NCI-H345 treated with DMSO at 0.1 percent for 48 hours (cell line): ENCODE data around the gene DMD.

Source experiments
- DNase-seq: peaks from one replicate; lab custom pipeline; 2025; ENCODE audit not compliant: unreplicated experiment; lab: John Stamatoyannopoulos, UW

DMD gene

GRCh38 chrX:31323658-31324057 is 1887.7 kb downstream of the DMD start:
- DNase-seq: no peak

- DNase-seq: no peak
Measured at GRCh38 chrX:31320740-31321139, 1890.6 kb downstream of the DMD start.

GRCh38 chrX:31319586-31319985 is 1891.8 kb downstream of the DMD start:
- no peak for DNase-seq

- no peak for DNase-seq
Measured at GRCh38 chrX:31318866-31319265, 1892.5 kb downstream of the DMD start.

DNA sequence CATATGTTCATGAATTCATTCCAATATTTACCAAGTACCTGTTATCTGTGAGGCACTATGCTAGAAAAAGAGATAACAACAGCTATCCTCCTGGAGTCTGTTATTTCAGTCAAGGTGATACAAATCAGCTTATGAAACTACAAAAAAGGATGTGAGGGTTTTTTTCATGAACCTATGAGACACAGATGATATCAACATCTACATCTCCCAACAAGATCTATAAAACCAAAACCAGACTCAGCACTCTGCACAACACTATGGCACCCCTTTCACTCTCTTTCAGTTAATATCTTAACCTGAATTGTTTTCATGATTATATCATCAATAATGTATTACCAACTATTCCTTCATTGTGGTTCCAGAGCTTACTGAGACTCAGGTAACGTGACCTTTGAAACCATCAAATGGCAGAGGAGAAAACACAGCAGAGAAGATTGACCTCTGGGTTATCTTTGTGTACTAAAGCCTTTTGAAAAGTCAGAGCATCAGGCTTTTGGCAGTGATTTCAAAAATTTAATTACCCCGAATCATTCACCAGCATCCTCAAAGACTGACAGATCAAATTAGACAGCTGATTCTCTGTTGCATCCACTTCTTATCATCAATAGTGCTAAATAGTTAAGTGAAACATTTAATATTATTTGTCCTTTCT is 1894.9 kb downstream of the DMD start:
- no peak for DNase-seq

DNA sequence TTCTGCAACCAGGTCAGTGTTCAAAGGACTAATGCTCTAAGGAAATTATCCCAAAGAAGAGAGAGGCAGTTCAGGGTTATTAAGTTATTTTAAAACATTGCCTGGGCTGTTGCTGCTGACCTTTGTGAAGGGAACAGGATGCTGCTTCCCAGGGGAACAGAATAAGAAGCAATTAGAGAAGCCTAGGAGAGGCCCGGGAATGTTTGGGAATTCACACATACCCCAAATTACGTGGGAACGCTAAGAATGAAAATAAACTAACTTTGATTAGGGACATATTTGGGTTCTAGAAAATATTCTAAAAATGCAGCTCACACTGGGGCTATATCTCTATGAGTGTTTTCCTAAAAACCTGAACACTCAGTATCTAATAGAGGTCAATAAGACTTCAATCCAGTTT is 1896.4 kb downstream of the DMD start:
- no peak for DNase-seq

GRCh38 chrX:31307952-31308351 is 1903.4 kb downstream of the DMD start:
- DNase-seq: no peak

DNA sequence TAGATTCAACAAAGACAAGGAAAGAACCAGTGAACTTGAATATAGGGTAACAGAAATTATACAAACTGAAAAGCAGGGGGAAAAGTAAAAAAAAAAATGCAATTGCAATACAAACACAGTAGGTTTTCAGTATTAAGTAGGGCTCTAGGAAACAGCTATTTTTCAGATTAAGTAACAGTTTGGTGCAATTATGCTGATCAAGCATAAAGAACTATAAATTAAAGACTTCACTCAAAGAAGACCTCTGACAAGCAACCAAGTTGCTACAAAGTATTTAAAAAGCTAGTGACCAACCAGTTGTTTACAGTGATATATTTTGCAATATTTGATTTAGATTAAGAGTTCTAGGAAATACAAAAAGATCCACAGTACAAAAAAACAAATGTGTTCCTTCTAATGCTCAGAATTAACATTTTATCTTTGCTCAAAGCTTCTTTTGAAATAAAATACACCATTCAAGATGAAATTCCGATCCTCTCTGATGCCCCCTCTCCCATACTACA is 1908.7 kb downstream of the DMD start:
- no peak for DNase-seq

DNA sequence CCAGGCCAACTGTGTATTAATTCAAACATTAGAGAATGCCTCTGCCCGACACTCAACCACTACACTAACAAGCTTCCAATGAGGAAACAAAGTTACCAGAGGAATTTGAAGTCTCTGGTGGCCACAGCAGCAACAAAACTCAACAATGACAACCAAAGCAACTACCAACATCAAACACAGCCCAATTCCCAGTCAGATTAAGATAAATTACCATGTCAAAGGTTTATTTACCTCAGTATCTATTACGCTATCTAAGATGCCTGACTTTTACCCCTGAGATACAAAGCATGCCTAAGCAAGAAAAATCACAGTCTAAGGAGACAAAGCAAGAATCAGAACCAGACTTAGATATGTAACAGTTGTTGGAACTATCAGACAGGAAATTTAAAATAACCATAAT is 1909.4 kb downstream of the DMD start:
- no peak for DNase-seq

GRCh38 chrX:31301203-31301602 is 1910.1 kb downstream of the DMD start:
- DNase-seq: no peak

- DNase-seq: no peak
Measured at GRCh38 chrX:31298916-31299315, 1912.4 kb downstream of the DMD start.

DNA sequence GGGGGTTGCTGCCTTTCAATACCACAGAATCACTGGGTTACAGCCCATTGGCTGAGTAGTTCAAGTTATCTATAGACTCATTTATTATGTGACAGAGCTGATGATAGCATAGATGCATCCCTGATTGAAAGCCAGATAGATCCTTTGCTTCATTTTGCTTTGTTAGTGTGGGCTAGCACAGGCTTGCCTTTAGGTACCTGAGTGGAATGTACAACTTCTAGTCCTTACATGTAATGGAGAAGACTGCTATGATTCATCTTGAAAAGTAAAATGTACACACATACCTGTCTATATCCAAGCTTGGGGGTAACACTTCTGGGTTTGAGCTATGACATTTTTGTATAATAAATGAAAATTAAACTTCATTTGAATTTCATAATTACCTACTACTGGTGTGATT is 1913.5 kb downstream of the DMD start:
- DNase-seq: no peak

- DNase-seq: no peak
Measured at GRCh38 chrX:31294475-31294874, 1916.9 kb downstream of the DMD start.

DNA sequence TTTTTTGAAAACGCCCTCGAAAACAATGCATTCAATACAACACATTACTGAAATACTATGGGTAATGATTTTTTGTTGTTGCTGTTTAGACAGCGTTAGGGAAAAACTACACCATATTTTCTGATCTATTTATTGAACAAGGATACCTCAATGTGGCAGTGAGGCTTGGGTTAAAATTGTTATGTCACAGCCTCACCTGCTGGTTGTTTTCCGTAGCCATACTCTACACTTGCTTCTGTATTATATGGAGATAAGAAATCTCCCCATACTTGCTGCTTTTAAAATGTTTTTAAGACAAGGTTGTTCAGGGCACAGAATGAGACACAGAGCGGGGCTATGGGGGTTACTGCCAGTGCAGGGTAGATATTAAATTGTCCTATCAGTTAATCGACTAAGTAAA is 1917.9 kb downstream of the DMD start:
- DNase-seq: no peak

DNA sequence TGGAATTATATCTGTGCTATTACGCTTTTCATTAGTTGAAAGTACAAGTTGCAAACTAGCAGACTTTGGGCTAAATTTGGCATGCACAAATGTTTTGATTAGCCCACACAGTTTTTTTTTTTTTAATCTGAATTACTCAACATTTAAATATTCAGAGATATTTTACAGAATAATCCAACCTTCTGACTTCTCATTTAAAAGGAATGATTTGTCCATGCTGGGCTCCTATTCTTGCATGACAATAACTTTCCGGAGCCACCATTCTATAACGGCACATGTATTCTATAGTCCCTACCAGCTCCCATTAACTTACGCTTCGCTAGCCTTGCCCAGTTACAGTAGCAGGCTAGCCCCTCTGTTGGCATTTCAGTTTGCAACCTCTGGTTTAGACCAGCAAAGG is 1920.2 kb downstream of the DMD start:
- no peak for DNase-seq

- DNase-seq: no peak
Measured at GRCh38 chrX:31287861-31288260, 1923.5 kb downstream of the DMD start.

- no peak for DNase-seq
Measured at GRCh38 chrX:31280580-31280979, 1930.8 kb downstream of the DMD start.

- DNase-seq: no peak
Measured at GRCh38 chrX:31279359-31279758, 1932.0 kb downstream of the DMD start.

GRCh38 chrX:31272472-31272775 is 1938.9 kb downstream of the DMD start:
- DNase-seq: no peak

GRCh38 chrX:31271615-31272471 is 1939.5 kb downstream of the DMD start:
- DNase-seq: no peak

DNA sequence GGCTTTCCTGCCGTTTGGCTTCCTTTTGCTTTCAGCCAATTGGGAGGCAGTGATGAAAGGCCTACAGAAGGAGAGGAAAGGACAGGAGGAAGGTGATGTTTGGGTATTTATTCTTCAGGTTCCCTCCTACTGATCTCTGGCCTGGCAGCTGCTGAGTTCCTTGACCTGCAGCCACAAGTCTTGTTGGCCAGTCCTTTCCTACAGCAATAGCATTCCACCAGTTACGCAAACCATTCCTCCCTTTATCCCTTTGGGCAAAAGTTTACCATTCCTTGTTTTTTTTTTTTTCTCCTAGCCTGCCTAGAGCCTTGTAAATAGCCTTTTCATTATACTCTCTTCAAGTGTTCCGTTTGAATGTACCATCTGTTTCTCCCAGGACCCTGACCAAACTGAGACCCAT is 1941.4 kb downstream of the DMD start:
- no peak for DNase-seq

DNA sequence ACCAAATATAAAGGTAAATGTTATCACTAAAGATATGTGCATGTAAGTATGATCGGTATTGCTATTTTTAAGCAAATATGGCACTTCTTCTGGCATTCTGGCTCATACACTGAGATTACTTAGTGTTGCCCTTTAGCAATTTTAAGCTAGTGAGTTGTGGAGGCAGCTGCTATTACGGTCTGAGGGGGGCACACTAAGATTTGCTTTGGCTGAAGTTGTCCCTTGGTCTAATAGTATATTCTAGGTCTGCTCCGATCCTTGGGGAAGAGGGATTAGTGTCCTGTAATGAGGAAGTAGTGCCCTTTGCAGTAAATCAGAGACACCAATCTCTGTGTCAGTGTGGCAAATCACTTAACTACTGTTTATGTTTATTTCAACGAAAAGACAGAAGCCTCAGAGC is 1943.0 kb downstream of the DMD start:
- no peak for DNase-seq
